Activated CD8-positive, alpha-beta memory T cell treated with anti-CD3 and anti-CD28 coated beads, Interleukin-2, amount 10 ng/mL, durations not matched to agents 7 days and 5 days (primary cell): ENCODE measurements around the gene POP4. TPM values are rescaled to one million over a fixed set of nuclear protein-coding genes. Genes with fewer than 3 reads are reported as not detected.

Source experiments
- ATAC-seq: fragments of 150-1000 bp; cut with Tn5 transposase; one replicate; pipeline ENCODE4 v1.10.0; 2021; ENCODE audit warnings: moderate library complexity
- CTCF ChIA-PET: fragments of 350-600 bp; sonication (Branson Sonifier 250); formaldehyde crosslinking; loops from one replicate; lab custom pipeline; 2021; ENCODE audit warnings: antibody characterized with exemption; lab: Charles Lee
- DNase-seq: peaks from one replicate; pipeline ENCODE4 v3.0.0-alpha.2; 2020
- H3K27ac Mint-ChIP-seq: one replicate; pipeline ENCODE4 v1.8.0; 2021; ENCODE audit warnings: mild to moderate bottlenecking, mixed read lengths
- H3K27me3 Mint-ChIP-seq: one replicate; pipeline ENCODE4 v1.8.0; 2021; ENCODE audit warnings: mixed read lengths
- H3K36me3 Mint-ChIP-seq: one replicate; pipeline ENCODE4 v1.8.0; 2021; ENCODE audit warnings: mild to moderate bottlenecking, mixed read lengths
- H3K4me1 Mint-ChIP-seq: one replicate; pipeline ENCODE4 v1.8.0; 2021; ENCODE audit warnings: mixed read lengths
- H3K4me3 Mint-ChIP-seq: one replicate; pipeline ENCODE4 v1.8.0; 2021; ENCODE audit warnings: mild to moderate bottlenecking, moderate library complexity, mixed read lengths
- H3K9me3 Mint-ChIP-seq: one replicate; pipeline ENCODE4 v1.8.0; 2022; ENCODE audit warnings: low read depth, mixed read lengths
- total RNA-seq, 2 experiments: library from RNA; stranded (reverse); gene quantifications; one replicate each; pipeline ENCODE4 v1.2.3, GENCODE V29; 2021

Gene POP4
- total RNA-seq, 2 experiments from 2014 or later = 96.6 to 106 TPM

GRCh38 chr19:29568036-29569025, 37.8 kb upstream of the POP4 start:
- Mint-ChIP-seq H3K9me3 (no peaks in the 10 kb centered on the region), H3K4me3 (no peak overlapping the region), H3K36me3 (no peaks in the 10 kb centered on the region), H3K27me3 (peaks cover 39% of the 10 kb centered on the region), H3K4me1 (peaks cover 7% of the 10 kb centered on the region), H3K27ac (no peak overlapping the region)
- DNase-seq (peak; percentile 28), ATAC-seq (no peak)
- CTCF ChIA-PET = no interaction called here

DNA sequence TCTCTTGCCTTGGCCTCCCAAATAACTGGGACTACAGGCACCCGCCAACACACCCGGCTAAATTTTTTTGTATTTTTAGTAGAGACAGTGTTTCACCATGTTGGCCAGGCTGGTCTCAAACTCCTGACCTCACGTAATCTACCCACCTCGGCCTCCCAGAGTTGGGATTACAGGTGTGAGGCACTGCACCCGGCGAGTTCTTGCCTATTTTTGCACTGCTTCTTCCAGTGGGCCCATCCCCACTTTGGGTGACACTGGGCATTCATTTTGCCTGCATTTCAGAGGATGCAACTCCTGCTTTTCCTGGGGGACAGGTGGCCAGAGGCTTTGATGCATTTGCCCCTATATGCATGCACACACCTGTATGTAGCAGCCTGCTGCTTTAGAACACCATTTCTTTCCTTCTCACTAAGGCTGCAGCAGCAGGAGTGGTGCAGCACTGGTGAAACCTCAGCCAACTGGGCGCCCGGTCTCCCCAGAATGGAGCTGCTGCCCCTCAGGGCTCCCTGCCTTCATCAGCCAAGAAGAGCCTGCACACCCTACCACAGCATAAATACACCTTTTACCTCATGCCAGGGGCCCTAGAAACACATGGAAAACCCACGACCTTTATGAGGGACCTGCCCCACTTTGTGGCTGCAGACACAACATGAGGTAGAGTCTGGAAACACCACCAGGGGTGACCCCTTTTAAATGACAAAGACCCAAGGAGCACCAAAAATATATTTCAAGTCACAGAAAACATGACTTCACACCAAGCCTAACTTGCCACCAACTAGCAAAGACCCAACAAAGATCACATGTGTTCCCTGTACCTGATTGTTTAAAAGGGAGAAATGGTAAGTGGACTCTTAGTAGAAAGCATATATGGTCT, 36.8 kb upstream of the POP4 start:
- no peaks in the 10 kb centered on the region for H3K9me3 Mint-ChIP-seq
- no peaks in the 10 kb centered on the region for H3K36me3 Mint-ChIP-seq

DNA sequence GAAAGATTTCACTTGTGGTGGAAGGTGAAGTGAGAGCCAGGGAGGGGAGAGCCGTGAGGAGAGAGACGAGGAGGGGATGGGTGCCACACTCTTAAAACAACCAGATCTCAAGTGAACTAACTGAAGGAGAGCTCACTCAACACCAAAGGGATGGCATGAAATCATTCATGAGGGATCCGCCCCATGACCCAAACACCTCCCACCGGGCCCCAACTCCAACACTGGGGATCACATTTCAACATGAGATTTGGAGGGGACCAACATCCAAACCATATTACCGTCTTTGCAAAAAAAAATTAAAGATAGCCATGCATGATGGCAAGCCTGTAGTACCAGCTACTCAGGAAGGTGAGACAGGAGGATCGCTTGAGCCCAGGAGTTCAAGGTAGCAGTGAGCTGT, 34.9 kb upstream of the POP4 start:
- CTCF ChIA-PET = interaction anchor here (1.5 kb wide), 1 partner anchor 13 kb away, joined by 3 read pairs; no protein-coding TSS in a partner anchor
- Mint-ChIP-seq H3K4me1 (peaks cover 3% of the 10 kb centered on the region), H3K4me3 (no peak overlapping the region), H3K9me3 (no peaks in the 10 kb centered on the region), H3K27me3 (peaks cover 43% of the 10 kb centered on the region), H3K36me3 (no peaks in the 10 kb centered on the region), H3K27ac (no peak overlapping the region)
- no peak for DNase-seq
- no peak for ATAC-seq

More for the DNA sequence above, 36.8 kb upstream of the POP4 start:
- DNase-seq (no peak), ATAC-seq (no peak)
- Mint-ChIP-seq H3K4me3 (no peak overlapping the region), H3K4me1 (peaks cover 7% of the 10 kb centered on the region), H3K27ac (no peak overlapping the region), H3K27me3 (peaks cover 38% of the 10 kb centered on the region)
- CTCF ChIA-PET = no interaction called here

- no peak overlapping the region for H3K27ac Mint-ChIP-seq
- no peaks in the 10 kb centered on the region for H3K36me3 Mint-ChIP-seq
- peaks cover 4% of the 10 kb centered on the region for H3K4me1 Mint-ChIP-seq
- H3K4me3 Mint-ChIP-seq = no peak overlapping the region
- peaks cover 61% of the 10 kb centered on the region for H3K27me3 Mint-ChIP-seq
- CTCF ChIA-PET = no interaction called here
- ATAC-seq (no peak), DNase-seq (no peak)
- no peaks in the 10 kb centered on the region for H3K9me3 Mint-ChIP-seq
These were observed 32.6 kb upstream of the POP4 start for GRCh38 chr19:29573486-29573885.

- DNase-seq = no peak
- Mint-ChIP-seq H3K27ac (no peak overlapping the region), H3K4me3 (no peak overlapping the region), H3K4me1 (peaks cover 4% of the 10 kb centered on the region), H3K36me3 (no peaks in the 10 kb centered on the region), H3K9me3 (no peaks in the 10 kb centered on the region), H3K27me3 (peaks cover 63% of the 10 kb centered on the region)
- no peak for ATAC-seq
- CTCF ChIA-PET = no interaction called here
These were observed 31.6 kb upstream of the POP4 start for GRCh38 chr19:29574510-29574909.

GRCh38 chr19:29576046-29576606, 30.0 kb upstream of the POP4 start:
- Mint-ChIP-seq H3K4me3 (no peak overlapping the region), H3K27me3 (peaks cover 57% of the 10 kb centered on the region), H3K27ac (no peak overlapping the region), H3K9me3 (no peaks in the 10 kb centered on the region), H3K36me3 (no peaks in the 10 kb centered on the region), H3K4me1 (peaks cover 4% of the 10 kb centered on the region)
- DNase-seq (no peak), ATAC-seq (no peak)
- CTCF ChIA-PET = no interaction called here

- H3K9me3 Mint-ChIP-seq = peaks cover 2% of the 10 kb centered on the region
- DNase-seq (no peak), ATAC-seq (no peak)
- no peak overlapping the region for H3K4me3 Mint-ChIP-seq
- H3K27ac Mint-ChIP-seq = no peak overlapping the region
- no peaks in the 10 kb centered on the region for H3K36me3 Mint-ChIP-seq
- H3K4me1 Mint-ChIP-seq = peaks cover 4% of the 10 kb centered on the region
- CTCF ChIA-PET = no interaction called here
- peaks cover 52% of the 10 kb centered on the region for H3K27me3 Mint-ChIP-seq
These were observed 29.1 kb upstream of the POP4 start for GRCh38 chr19:29576761-29577648.

DNA sequence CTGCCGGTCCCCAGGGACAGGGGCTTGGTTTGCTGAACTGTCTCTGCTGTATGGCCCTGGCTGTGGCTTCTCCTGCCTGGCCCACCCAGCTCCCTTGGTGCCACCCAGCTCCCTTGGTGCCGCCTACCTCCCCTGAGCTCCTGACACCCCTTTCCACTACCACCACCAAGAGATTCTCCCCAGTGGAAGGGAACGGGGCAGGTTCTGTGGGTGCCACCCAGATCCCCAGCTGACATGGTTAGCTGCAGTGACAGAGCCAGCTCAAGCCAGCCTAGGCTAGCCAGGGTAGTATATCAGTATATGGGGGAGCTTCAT, 28.5 kb upstream of the POP4 start:
- no peak for ATAC-seq
- H3K27me3 Mint-ChIP-seq = peaks cover 46% of the 10 kb centered on the region
- CTCF ChIA-PET = no interaction called here

DNA sequence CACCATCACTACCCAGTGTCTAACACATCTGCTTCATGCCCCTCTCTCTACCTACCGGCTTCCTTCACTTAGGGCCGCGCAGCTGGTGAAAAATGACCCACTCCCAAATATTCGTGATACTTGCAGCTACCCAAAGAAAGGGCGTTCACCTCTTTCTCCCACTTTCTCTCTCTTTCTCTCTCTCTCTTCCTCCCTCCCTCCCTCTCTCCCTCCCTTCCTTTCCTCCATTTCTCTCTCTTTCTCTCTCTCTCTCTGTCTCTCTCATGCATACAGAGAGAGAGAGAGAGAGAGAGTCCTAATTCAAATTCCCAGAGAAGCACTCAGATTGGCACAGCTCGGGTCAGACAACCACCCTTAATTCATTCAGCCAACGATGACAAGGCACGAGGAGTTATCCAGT, 27.7 kb upstream of the POP4 start:
- no peak for DNase-seq
- Mint-ChIP-seq H3K27ac (no peak overlapping the region), H3K4me1 (peaks cover 10% of the 10 kb centered on the region), H3K4me3 (no peak overlapping the region), H3K9me3 (peaks cover 2% of the 10 kb centered on the region), H3K36me3 (no peaks in the 10 kb centered on the region), H3K27me3 (peaks cover 46% of the 10 kb centered on the region)
- ATAC-seq = no peak
- CTCF ChIA-PET = no interaction called here

More for the DNA sequence above, 28.5 kb upstream of the POP4 start:
- Mint-ChIP-seq H3K4me3 (no peak overlapping the region), H3K36me3 (no peaks in the 10 kb centered on the region), H3K4me1 (peaks cover 5% of the 10 kb centered on the region), H3K9me3 (peaks cover 2% of the 10 kb centered on the region), H3K27ac (no peak overlapping the region)
- no peak for DNase-seq

DNA sequence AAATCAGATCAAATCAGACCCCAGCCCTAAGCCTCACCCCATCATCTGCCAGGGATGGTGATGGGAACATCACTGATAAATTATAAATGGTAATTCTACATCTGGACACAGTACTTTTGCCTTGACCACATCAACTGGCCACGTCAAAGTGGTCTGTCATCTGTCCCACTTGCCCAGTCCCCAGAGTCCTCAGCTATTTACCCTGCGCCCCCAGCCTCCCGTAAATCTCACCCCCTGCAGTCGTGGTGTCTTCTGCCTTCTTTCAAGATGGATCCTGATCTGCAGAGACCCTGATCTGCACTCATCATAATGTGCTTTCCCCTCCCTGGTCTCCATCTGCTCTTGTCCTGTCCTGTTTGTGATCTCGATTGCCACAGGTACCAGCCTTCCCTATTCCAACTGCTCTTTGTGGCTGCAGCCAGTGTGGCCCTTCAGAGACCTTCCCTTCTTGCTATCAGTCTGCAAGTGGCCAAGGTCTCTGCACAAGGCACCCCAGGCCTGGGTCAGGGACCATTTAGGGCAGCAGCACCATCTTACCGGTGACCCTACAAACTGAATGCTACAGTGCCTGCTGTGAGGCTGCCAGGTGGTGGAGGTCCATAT, 26.7 kb upstream of the POP4 start:
- Mint-ChIP-seq H3K9me3 (peaks cover 2% of the 10 kb centered on the region), H3K4me1 (peaks cover 18% of the 10 kb centered on the region), H3K36me3 (no peaks in the 10 kb centered on the region), H3K4me3 (no peak overlapping the region), H3K27ac (no peak overlapping the region), H3K27me3 (peaks cover 40% of the 10 kb centered on the region)
- CTCF ChIA-PET = no interaction called here
- ATAC-seq (no peak), DNase-seq (no peak)

GRCh38 chr19:29581398-29581797, 24.7 kb upstream of the POP4 start:
- H3K9me3 Mint-ChIP-seq = peaks cover 2% of the 10 kb centered on the region
- peaks cover 32% of the 10 kb centered on the region for H3K27me3 Mint-ChIP-seq
- H3K36me3 Mint-ChIP-seq = no peaks in the 10 kb centered on the region
- H3K4me3 Mint-ChIP-seq = no peak overlapping the region
- H3K27ac Mint-ChIP-seq = no peak overlapping the region
- peaks cover 27% of the 10 kb centered on the region for H3K4me1 Mint-ChIP-seq
- ATAC-seq (no peak), DNase-seq (no peak)
- CTCF ChIA-PET = no interaction called here

DNA sequence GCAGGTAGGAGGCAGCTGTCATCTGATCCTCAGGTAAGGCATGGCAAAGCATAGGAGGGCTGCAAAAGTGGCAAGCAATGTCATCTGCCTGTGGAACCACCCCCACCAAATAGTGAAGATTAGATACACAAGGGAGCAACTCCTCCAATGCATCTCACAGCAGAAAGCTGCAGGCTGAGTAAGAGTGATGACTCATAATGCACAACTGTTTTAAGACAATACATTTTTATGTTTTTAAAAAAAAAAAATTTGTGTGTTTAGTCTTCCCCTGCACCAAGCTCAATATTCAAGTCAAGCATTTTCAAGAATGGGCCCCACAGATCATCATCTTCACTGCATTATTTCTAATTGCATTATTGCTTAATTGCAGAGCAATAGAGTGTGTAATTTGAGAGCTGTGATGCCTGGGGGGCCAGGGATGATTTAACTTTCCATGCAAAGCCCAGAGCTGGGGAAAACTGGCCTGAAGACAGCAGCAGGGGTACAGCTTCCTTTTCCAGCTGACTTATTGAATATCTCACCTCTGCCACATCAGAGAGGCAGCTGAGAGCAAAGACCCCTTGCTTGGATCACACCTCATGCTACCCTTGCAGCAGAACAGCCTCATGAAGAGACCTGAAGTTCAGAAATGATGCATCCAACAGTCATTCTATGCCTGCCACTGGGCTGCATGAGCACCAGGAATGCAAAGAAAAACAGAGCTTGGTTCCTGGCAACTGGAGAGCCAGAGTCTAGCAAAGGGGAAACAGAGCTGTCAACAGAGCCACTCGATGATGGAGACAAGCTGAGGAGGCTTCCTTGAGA, 22.7 kb upstream of the POP4 start:
- no peak overlapping the region for H3K4me3 Mint-ChIP-seq
- peaks cover 2% of the 10 kb centered on the region for H3K9me3 Mint-ChIP-seq
- peak overlapping the region; percentile 9 for H3K27ac Mint-ChIP-seq
- no peaks in the 10 kb centered on the region for H3K36me3 Mint-ChIP-seq
- no peak for ATAC-seq
- CTCF ChIA-PET = interaction anchor here (1.0 to 1.4 kb wide), 2 partner anchors 12 to 56 kb away, joined by 3 read pairs; no protein-coding TSS in a partner anchor
- peaks cover 19% of the 10 kb centered on the region for H3K27me3 Mint-ChIP-seq
- peak; percentile 43 for DNase-seq
- peaks cover 43% of the 10 kb centered on the region for H3K4me1 Mint-ChIP-seq
